ENCODE measurements around the gene KRT79.

DNA sequence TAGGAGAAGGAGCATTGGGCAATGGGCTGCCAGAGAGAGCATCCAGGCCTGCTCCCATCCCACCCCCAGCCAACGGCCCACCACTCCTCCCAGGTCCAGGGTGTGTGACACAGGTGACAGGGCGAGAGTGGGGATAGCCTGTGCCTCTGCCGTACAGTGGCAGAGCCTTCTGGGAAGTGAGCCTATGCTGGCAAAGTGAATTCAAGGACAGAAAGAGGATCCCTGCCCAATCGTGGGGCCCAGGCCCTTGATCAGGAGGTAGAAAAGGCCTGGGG, 553 bp upstream of the KRT79 start:
- TF ChIP-seq, protein P1, sequence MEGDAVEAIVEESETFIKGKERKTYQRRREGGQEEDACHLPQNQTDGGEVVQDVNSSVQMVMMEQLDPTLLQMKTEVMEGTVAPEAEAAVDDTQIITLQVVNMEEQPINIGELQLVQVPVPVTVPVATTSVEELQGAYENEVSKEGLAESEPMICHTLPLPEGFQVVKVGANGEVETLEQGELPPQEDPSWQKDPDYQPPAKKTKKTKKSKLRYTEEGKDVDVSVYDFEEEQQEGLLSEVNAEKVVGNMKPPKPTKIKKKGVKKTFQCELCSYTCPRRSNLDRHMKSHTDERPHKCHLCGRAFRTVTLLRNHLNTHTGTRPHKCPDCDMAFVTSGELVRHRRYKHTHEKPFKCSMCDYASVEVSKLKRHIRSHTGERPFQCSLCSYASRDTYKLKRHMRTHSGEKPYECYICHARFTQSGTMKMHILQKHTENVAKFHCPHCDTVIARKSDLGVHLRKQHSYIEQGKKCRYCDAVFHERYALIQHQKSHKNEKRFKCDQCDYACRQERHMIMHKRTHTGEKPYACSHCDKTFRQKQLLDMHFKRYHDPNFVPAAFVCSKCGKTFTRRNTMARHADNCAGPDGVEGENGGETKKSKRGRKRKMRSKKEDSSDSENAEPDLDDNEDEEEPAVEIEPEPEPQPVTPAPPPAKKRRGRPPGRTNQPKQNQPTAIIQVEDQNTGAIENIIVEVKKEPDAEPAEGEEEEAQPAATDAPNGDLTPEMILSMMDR (IDR thresholded peaks at IDR 0.05) = no peak
- TF ChIP-seq POLR2AphosphoS5 (IDR thresholded peaks at IDR 0.05; ENCODE audit: low read depth, low read length) (no peak), MEF2A (IDR thresholded peaks at IDR 0.05; ENCODE audit: borderline replicate concordance, low read depth) (no peak), USF1 (IDR thresholded peaks at IDR 0.05; ENCODE audit: borderline replicate concordance, low read depth) (no peak), JUND (IDR thresholded peaks at IDR 0.05) (no peak), REST (IDR thresholded peaks at IDR 0.05; ENCODE audit: low read depth, low read length) (no peak)

Data from SK-N-SH (cell line).